ENCODE measurements around the gene GATAD2A.
A peak's percentile ranks its signal among the peaks of the same experiment; 100 is the strongest.

The GATAD2A gene

DNA sequence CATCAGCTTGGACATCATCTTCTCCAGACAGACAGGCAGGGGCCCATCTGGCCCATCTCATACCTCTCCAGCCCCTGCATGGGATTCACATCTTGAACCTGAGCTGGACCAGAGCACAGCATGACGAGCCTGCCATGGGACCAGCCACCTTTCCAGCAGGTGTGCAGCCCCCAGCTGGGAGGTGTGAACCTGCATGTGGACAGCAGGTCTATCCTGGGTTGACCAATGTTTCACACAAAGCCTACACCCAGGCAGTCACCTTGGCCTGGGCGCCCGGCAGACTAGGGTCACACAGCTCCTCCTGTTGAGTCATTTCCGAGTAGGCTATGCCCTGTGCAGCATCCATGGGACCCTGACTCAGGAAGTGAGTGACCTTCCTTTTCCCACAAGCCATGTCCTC lies 43.4 kb upstream of the GATAD2A start:
- Histone ChIP-seq H3K4me3 (ENCODE audit: low read depth, low read length) (no peak overlapping the region), H3K27me3 (ENCODE audit: control insufficient read depth, insufficient read depth, low read length) (no peaks in the 10 kb centered on the region)
- TF ChIP-seq, protein P1, sequence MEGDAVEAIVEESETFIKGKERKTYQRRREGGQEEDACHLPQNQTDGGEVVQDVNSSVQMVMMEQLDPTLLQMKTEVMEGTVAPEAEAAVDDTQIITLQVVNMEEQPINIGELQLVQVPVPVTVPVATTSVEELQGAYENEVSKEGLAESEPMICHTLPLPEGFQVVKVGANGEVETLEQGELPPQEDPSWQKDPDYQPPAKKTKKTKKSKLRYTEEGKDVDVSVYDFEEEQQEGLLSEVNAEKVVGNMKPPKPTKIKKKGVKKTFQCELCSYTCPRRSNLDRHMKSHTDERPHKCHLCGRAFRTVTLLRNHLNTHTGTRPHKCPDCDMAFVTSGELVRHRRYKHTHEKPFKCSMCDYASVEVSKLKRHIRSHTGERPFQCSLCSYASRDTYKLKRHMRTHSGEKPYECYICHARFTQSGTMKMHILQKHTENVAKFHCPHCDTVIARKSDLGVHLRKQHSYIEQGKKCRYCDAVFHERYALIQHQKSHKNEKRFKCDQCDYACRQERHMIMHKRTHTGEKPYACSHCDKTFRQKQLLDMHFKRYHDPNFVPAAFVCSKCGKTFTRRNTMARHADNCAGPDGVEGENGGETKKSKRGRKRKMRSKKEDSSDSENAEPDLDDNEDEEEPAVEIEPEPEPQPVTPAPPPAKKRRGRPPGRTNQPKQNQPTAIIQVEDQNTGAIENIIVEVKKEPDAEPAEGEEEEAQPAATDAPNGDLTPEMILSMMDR (IDR thresholded peaks at IDR 0.05), result no peak

DNA sequence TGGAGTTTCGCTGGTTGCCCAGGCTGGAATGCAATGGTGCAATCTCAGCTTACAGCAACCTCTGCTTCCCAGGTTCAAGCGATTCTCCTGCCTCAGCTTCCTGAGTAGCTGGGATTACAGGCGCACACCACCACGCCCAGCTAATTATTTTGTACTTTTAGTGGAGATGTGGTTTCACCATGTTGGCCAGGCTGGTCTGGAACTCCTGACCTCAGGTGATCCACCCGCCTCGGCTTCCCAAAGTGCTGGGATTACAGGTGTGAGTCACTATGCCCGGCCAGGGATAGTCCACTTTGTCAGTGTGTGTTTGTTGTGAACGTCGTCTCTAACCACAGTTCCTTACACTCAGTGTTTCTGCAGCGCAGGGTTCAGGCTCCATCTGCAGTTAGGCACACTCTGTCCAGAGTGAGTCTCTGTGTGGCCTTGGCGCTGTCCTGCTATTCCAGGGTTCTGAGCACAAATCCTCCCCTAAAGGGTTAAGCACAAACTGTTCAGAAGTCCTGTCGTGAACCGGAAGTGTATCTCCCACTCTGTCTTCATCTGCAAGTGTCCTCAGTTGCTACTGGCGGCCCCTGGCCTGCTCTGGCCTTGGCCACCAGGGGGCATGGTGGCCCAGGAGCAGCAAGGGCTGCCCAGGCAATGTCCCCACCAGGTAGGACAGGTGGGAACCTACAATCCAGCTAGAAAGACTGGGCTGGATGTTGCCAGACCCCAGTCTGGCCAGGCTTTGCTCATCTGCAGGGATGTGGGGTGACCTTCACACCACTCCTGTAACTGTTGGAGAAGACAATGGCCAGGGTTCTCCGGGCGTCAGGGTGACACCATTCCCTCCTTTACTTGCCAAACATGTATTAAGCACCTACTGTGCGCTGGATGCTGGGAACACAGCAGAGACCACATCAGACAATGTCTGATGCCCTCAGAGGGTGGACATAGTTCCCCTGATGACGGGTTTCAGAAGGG lies 38.8 kb upstream of the GATAD2A start:
- Histone ChIP-seq H3K79me2 (no peaks in the 10 kb centered on the region), H3K27me3 (ENCODE audit: control insufficient read depth, insufficient read depth, low read length) (no peaks in the 10 kb centered on the region), H3K27ac (peak overlapping the region; percentile 19), H3K4me3 (ENCODE audit: low read depth, low read length) (no peak overlapping the region), H3K4me1 (peaks cover 8% of the 10 kb centered on the region), H3K9me3 (ENCODE audit: control insufficient read depth, low read length) (no peaks in the 10 kb centered on the region), H3K4me2 (ENCODE audit: low read length) (no peak overlapping the region), H3K9ac (no peak overlapping the region), H2AFZ (peak overlapping the region; percentile 85), H3K36me3 (ENCODE audit: control insufficient read depth, insufficient read depth, low read length) (no peaks in the 10 kb centered on the region)
- TF ChIP-seq, protein P1 (IDR thresholded peaks at IDR 0.05), result peak; percentile 98

More for the DNA sequence above, 43.4 kb upstream of the GATAD2A start:
- Histone ChIP-seq H3K27ac (no peak overlapping the region), H3K4me1 (peaks cover 7% of the 10 kb centered on the region), H2AFZ (no peak overlapping the region), H3K9ac (no peak overlapping the region), H3K79me2 (no peaks in the 10 kb centered on the region), H3K4me2 (ENCODE audit: low read length) (no peak overlapping the region), H3K9me3 (ENCODE audit: control insufficient read depth, low read length) (no peaks in the 10 kb centered on the region), H3K36me3 (ENCODE audit: control insufficient read depth, insufficient read depth, low read length) (no peaks in the 10 kb centered on the region)

DNA sequence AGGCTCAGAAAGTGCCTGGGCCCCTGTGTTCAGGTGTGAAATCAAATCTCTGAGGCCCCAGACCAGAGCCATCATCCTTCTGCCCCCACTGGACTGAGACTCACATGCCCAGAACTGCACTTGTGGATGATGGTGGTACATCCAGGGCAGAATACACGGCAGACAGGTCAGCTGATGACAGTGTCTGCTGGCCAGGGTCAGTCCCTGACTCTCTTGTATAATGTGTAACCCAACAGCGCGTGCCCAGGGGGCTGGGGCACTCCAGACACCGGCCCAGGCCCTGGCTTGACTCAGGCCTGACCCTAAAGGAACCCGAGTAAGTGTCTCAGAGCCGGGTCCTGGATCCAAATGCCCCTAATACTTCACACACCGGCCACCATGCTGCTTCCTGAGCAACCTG lies 37.4 kb upstream of the GATAD2A start:
- TF ChIP-seq, protein P1 (IDR thresholded peaks at IDR 0.05), result no peak
- Histone ChIP-seq H3K4me3 (ENCODE audit: low read depth, low read length) (no peak overlapping the region), H3K4me1 (peaks cover 8% of the 10 kb centered on the region), H3K9ac (no peak overlapping the region), H3K9me3 (ENCODE audit: control insufficient read depth, low read length) (no peaks in the 10 kb centered on the region), H3K36me3 (ENCODE audit: control insufficient read depth, insufficient read depth, low read length) (no peaks in the 10 kb centered on the region), H3K27me3 (ENCODE audit: control insufficient read depth, insufficient read depth, low read length) (no peaks in the 10 kb centered on the region), H3K79me2 (no peaks in the 10 kb centered on the region), H3K4me2 (ENCODE audit: low read length) (no peak overlapping the region), H2AFZ (no peak overlapping the region), H3K27ac (no peak overlapping the region)

DNA sequence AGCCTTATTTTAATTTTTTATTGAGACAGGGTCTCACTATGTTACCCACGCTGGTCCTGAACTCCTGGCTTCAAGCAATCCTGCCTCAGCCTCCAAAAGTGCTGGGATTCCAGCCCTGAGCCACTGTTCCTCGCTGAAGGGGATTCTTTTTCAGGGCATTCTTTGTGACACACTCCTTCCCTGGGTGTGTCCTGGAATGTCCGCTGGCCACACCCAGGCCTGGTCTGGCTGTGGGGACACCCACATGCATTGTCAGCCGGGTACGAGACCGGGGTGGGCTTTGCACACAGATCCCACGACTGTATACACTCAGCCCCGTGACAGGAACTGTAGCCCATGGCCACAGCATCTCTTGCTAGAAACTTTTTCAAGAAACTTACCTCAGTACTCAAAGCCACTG lies 34.4 kb upstream of the GATAD2A start:
- no peak overlapping the region for H3K4me2 ChIP-seq (ENCODE audit: low read length)
- H3K4me3 ChIP-seq (ENCODE audit: low read depth, low read length), result no peak overlapping the region
- H3K9ac ChIP-seq, result no peak overlapping the region
- no peaks in the 10 kb centered on the region for H3K36me3 ChIP-seq (ENCODE audit: control insufficient read depth, insufficient read depth, low read length)
- peaks cover 8% of the 10 kb centered on the region for H3K4me1 ChIP-seq
- no peak overlapping the region for H2AFZ ChIP-seq
- TF ChIP-seq, protein P1 (IDR thresholded peaks at IDR 0.05), result no peak
- no peak overlapping the region for H3K27ac ChIP-seq
- no peaks in the 10 kb centered on the region for H3K9me3 ChIP-seq (ENCODE audit: control insufficient read depth, low read length)
- H3K27me3 ChIP-seq (ENCODE audit: control insufficient read depth, insufficient read depth, low read length), result no peaks in the 10 kb centered on the region
- H3K79me2 ChIP-seq, result no peaks in the 10 kb centered on the region
